Activated T-helper 1 cell treated with Interleukin-2 at 50 U/mL for 16 hours (primary cell): ENCODE data around the gene BCR.

ENCODE experiments used
- DNase-seq: peaks from one replicate; pipeline ENCODE4 v3.0.0-alpha.2; 2020; ENCODE audit warnings: low read depth

The BCR gene

DNA sequence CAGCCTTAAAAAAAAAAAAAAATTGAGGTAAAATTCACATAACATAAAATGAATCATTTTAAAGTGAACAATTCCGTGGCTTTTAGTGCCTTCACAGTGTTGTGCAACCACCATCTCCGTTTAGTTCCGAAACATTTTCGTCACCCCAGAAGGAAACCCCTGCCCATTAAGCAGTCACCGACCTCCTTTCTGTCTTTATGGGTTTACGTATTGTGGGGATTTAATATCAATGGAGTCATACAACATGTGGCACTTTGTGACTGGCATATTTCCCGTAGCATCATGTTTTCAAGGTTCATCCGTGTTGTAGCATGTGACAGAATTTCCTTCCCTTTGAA, 65.5 kb downstream of the BCR start:
- DNase-seq: no peak

DNA sequence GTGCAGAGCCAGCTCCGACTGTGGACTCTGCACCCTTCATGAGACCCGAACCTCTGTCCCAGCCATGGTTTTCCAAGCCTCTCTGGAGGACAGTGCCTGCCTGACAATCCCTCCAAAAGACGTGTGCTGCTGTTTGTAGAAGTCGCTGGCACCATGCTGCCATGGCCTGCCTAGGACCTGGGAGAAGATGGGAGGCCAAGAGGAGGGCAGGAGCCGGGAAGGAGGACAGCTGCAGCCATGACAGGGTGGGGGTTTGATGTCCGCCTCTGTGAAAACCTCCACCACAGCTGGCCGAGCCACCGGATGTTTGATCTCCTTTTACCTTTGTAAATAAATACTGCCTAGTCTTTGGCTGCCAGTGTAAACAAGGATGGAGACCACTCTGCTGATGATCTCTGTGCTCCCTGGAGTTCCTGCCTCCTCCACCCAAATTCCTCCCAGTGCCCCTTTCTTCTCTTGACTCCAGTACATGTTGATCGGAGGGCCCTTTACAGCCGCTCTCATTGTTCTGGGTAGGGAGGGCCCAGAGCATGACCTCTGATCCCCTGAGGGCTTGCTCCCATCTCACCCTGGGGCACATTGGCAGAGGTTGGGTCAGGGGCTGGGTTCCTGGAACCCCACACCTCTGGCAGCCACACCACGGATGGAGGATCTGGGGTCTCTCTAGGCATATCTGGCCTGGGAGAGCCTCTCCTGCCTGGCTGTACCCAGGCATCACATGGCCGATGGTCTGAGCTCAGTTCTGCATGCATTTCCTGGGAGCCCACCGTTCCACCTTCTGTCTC, 66.9 kb downstream of the BCR start:
- no peak for DNase-seq

DNA sequence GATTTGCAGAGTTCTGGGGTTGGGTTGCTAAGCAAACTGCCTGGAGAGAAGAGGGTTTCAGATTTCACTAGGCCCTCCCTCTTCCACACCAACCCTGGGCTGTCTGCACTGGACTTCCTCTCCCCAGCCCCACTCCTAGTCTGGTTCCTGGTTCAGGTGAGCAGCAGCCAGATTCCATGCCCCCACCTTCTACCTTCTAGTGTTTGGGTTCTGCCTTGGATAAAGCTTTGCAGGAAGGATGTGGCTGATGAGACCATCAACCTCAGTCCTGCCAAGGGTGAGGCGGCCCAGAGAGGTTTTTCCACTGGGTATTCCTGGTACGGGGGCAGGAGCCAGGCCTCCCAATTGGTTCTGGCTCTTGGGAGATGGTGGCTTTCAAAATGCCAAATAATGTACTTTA, 68.3 kb downstream of the BCR start:
- no peak for DNase-seq

DNA sequence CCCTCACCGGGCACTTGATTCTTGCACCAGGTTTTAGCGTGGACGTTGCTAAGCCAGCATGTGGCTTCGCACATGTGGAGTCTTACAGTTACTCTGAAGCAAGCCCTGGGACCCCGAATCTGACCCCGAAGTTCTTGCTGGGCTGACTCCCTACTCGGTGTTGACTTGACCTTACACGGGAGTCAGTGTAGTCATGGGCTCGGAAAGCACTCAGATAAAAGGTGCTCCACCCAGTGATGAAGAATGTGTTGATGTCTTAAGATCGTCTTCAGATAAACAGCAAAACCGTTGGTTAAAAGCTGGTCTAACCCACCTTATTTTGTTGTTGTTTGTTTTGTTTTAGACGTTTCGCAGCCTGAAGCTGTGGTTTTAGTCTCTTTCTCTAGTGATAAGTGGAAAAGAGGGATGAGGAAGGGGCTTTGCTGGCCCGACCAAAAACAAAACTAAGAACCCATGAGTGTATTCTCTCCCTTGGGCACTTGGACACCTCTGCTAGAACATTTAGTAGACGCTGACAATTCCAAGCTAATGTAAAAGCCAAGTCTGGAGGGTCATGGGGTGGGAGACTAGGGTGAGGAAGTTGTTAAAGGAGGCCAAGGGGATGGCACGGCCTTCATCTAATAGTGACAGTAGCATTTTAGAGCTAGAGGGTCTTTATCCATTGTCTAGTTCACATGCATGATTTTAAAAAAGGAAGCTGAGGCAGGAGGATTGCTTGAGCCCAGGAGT, 69.9 kb downstream of the BCR start:
- DNase-seq: no peak

DNA sequence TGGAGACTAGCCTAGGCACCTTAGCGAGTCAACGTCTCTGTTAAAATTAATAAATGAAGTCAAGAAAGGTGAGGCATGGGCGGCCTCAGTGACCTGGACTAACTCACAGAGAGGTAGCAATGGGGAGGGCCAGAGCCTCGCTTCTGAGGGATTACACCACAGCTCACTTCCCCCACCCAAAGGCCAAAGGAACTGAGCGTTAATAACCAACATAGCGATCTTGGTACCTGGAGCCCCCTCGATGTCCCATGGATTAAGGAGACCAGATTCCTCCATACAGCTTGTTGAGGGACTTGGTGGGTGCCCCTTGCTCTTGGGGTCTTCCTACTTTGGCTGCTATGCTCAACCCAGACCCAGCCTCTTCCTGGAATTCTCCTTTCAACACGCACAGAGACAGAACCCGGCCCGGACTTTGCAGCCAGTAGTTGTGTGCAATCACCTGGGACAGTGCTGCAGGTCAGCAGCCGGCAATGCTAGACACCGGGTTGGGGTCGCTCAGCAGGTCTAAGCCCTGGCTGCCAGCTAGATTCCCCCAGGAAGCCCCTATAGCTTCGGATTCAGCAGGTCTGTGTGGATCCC, 70.6 kb downstream of the BCR start:
- DNase-seq: no peak

DNA sequence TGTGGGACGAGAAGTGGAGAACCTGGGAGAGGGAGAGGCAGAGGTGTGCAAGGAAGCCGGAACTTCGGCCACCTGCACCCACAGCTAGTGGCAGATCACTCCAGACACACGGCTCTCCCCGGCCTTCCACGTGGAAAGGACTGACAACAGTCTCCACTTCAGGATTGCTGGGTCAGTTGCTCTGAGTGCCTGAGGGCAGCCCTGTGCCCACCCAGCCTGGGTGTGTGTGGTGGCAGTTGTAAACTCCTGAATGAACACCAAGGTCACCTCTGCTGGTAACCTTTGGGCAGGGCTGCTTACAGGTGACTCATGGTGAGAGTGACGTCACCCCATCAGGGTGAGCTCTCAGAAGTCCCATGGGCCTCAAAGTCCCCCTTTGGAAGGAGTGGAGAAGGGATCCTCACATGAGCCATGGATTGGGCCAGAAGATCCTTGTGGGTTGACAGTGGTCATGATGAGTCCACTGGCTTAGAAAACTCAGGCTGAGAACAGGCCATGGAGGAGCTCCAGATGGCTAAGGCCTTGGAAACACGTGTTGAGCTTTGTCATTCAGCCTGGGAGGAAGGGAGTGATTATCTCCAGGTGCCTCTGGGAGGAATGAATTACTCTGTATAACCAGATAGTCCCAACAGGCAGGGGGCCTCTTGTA, 71.3 kb downstream of the BCR start:
- no peak for DNase-seq

DNA sequence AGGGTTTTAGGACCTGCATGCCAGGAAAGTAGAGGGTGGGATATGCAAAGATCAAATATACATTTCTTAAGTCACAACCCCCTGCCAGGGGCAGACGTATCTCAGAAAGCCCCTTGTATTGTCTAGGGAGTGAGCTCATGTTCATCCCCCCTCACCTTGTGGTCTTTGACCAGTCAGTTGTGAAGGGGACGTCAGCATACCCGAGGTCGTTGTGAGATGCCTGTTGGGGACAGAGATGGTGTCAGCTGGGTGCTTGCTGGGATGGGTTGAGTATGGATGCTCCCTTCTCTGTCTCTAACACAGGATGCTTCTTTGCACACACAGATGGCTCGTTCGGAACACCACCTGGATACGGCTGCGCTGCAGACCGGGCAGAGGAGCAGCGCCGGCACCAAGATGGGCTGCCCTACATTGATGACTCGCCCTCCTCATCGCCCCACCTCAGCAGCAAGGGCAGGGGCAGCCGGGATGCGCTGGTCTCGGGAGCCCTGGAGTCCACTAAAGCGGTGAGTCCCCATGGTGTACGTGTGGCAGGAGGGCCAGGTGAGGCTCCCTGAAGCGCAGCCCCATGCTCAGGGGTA, 73.3 kb downstream of the BCR start:
- no peak for DNase-seq

DNA sequence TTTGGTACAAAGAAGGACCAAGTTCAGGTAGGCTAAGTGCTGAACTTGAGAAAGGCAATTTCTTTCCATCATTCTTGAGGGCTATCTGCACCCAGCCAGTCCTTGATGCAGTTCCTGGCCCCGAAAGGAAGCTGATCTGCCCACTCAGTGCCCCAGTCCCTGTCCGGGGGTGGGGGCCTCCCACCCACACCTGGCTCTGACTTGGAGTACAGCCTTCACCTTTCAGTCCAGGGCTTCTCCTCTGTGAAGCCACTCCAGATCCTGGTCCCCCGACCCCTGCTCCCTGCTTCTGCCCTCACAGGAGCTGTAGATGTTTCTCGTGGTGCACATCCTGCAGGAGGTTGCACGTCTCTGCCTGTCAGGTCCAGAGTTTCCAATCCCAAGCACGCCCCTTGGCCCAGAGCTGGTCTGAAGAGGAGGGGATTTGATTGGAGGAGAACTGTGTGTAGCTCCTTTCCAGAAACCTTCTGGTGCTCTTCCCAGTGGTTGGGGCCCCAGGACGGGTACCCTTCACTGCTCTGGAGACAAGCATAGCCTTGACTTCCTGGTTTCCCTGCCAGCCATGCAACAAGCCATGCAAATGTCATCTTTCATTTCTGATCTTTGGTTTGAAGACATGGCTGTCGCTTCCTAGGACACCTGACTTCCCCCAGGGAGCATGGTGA, 75.3 kb downstream of the BCR start:
- no peak for DNase-seq

DNA sequence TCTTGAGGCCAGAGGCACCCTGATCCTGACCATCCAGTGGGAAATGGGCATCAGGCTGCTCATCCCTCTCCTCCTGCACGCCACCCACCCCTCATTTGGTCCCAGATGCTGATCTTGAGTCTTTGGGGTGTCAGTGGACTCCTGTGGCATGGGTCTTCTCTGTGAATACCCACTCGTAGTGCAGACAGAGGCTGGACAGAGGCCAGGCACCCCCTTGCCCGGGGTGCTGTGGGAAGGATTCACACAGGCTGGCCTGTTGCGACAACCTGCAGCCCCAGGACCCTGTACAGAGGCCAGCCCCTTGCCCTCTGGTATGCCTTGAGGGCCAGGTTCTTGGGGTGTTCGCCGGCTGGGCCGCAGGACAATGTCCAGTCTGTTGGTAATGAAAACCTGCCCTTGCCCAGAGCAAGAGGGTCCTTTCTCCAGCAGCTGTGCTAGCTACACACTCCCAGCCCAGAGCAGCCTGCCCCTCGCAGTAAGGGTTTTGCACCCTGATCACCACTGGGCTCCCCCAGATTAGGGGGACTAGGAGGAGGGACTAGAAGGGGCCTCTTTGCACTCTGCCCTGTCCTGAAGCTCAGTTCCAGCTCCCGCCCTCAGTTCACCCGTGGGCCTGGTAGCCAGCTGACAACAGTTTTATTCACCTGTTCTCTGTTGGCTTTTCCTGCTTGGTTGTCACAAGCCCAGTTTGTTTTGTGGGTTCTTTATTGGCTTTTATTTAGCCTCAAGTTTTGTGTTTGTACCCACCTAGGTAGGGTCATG, 76.0 kb downstream of the BCR start:
- DNase-seq: no peak

DNA sequence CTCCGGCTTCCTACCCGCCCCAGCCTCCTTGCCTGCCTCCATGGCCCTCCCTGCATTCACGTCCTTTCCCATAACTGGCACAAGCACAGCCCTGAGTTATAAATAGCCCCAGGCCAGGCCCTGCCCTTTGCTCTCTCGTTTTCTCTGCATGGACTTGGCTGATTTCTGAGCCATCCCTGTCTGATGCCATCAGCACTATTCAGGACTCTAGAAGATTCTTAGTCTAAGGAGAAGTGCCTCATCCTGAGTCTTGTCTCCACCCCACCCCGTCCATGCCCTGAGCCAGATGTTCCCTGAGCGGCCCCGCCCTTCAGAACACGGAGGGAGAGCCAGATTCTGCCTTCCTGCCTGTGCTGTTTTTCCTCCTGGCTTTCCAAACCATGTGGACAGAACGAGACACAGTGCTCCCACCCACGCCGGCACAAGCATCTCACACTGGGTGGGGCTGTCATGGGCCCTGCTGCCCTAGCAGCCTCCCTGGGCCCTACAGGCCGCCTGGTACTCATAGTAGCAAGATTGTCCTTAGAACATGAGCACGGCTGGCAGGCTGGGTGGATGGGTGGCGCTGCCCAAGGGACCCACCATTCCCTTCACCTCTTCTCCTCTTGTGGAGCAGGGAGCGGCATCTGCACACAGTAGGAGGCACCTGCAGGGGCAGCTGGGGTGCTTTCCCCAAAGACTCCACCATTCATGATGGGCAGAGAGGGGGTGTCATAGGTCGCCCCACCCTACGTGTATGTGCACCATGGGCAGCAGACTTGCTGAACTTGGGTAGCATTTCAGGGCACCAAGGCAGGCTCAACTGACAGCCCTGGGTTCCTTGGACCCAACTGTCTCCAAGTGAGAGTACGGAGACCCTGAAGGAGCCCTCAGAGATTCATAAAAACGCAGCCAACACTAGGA, 76.9 kb downstream of the BCR start:
- no peak for DNase-seq

DNA sequence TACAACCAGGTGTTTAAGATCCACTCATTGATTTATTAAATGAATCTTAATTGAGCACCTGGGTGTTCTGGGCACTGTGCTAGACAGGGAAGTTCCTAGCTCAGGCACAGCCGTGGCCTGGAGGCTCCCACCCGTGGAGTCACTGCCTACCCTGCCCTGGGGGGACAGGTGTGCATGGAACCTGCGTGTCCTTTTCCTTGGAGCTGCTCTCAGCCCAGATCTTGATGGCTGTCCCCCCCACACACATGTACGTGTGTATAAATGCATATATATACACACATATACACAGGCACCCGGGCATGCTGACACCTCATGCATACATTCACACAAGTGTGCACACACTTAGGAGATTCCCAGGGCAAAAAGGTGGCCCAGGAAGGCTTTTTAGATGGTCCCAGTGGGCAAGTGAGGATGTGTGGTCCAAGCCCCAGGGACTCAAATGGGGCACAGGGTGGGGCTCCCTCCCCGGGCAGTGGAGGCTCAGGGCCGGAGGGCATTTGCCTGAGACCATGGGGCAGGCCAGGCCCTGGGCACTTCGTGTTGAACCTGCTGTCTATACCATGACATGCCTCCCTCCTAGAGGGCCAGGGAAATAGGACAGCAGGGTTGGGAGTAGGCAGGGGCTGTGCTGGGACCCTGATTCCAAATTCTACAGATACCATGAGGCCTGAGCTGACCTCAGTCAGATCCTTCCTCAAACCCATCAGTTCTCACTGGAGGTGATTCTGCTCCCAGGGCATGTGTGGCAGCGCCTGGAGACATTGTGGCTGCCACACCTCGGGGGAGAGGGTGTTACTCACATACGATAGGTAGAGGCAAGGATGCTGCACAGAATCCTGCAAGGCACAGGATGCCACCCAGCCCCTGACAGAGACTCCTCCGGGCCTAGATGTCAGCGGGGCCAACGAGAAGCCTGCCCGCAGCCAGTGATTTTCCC, 77.8 kb downstream of the BCR start:
- DNase-seq: no peak

DNA sequence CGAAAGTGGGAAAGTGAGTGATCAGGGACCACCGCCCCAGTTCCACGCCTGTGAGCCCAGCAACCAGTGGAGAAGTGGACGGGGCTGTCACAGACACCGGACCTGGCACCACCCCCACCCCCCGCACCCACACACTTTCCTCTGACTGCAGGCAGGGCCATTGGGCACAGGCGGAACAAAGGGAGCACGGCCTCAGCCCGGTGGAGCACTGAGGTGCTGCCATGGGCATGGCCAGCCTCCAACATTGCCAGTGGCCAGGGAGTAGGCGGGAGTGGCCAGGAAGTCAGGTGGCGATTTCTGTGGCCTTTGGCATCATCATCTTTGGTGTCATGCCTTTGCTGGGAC, 78.5 kb downstream of the BCR start:
- DNase-seq: no peak

DNA sequence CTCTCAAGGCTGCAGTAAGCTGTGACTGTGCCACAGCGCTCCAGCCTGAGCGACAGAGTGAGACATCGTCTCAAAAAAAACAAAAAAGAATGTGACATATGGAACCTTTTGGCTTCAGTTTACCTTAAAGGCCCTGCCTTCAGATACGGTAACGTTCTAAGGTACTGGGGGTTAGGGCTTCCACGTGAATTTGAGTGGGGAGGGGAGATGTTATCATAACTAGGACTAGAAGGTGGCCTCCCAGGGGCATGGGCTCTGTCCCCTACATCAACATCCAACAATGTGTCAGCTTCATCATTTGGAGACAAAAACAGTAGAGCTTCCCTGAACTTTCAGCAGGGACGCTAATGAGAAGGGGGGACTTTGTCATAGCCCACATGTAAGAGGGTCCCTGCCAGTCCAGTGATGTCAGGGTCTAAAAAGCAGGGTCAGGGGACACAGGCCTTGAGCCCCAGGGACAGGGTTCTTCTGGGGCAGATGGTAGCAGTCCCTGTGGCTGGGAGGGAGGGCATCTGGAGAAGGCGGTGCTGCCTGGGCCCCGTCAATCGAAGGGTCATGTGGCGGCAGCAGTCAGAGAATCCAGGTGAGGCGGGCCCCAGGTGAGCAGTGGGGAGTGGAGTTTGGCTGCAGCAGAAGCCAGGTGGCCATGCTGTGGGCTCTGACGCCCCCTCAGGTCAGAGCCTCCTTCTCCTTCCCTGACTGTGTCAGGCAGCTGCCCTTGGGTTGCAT, 79.8 kb downstream of the BCR start:
- DNase-seq: no peak

DNA sequence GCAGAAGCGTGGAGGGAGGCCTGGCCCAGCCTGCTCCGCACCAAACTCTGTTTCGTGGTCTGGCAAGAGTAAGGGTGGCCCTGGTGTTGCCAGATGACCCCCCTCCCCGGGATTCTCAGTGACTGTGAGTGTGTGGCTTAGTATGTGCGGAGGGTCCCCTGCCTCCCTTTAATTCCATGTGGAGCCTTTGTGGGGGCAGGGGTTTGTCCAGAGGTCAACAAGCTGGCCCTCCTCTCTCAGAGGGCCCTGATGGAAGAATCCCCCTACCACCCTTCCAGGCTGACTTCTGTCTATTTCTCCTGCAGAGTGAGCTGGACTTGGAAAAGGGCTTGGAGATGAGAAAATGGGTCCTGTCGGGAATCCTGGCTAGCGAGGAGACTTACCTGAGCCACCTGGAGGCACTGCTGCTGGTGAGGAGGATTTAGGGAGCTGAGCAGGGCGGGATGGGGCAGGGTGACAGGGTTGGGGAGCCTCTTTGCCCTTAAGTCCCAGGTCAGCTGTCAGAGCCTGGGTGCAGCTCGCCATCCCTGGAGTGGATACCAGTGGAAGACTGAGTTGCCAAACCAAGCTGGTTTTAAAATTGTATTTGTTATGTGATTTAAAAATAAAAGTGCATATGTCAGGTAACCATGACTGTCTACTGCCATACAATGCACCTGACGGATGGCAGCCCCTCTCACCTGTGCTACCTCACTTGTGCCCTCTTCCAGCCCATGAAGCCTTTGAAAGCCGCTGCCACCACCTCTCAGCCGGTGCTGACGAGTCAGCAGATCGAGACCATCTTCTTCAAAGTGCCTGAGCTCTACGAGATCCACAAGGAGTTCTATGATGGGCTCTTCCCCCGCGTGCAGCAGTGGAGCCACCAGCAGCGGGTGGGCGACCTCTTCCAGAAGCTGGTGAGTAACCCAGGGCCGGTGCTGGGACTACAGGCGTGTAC, 80.6 kb downstream of the BCR start:
- no peak for DNase-seq

DNA sequence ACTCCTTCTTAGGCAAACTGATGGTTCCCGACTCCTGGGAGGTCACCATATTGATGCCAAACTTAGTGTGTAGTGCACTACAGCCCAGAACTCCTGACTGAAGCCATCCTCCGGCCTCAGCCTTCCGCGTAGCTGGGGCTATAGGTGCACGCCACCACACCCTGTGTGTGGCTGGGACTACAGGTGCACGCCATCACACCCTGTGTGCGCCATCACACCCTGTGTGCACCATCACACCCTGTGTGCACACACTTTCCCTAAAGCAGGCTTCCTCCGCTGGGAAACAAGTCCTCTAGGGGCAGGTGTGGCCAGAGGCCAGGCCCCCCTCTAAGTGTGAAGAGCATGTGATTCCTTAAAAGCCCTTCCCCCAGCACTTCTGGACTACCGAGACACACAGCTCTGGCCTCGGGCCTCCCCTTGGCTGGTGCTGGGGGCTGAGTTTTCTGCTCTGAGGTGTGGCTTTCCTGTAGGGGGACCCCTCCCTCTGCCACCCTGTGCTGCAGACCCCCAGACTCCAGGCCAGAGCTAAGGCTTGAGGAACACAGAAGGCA, 81.7 kb downstream of the BCR start:
- DNase-seq: no peak

DNA sequence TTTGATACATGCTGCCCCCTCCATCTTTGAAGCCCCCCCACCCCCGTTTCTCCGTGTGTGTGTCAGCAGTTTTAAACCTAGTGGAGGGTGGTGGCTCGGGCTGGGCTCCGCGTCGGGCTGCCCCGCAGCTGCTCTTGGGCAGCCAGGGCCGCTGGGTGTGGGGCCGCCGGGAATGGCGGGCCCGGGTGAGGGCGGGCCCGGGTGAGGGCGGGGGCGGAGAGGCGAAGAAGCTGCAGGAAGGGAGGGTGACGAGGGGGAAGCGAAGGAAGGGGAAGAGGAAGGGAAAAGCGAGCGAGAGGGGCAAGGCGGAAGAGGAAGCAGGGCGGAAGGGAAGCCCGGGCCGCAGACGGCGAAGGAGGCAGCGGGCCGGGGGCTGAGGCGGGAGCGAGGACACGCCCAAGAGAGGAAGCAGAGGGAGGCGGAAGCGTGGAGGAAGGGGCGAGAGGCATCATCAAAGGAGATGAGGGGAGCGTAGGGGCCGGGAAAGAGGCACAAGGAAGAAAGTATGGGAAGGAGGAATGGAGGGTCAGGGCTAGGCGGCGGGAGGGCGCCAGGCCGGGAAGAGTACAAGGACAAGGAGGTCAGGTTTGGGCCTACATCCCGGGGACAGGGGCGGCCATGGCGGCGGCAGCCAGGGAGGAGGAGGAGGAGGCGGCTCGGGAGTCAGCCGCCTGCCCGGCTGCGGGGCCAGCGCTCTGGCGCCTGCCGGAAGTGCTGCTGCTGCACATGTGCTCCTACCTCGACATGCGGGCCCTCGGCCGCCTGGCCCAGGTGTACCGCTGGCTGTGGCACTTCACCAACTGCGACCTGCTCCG, 82.4 kb downstream of the BCR start:
- no peak for DNase-seq
